ENCODE data around the gene SSB. TPM values are rescaled to one million over a fixed set of nuclear protein-coding genes. Genes with fewer than 3 reads are reported as not detected.

The SSB gene
- total and polyA plus RNA-seq, 2 of the 13 experiments (the other 11 are each of a cell fraction or from before 2014, with no cell fraction given) = 109 to 208 TPM

- Histone ChIP-seq H3K9me3 (ENCODE audit: low read length) (no peaks in the 10 kb centered on the region), H3K27ac (ENCODE audit: extremely low read length, insufficient read depth, low read length) (no peak overlapping the region), H3K9ac (ENCODE audit: insufficient read depth, low read depth, low read length) (no peak overlapping the region), H4K20me1 (ENCODE audit: insufficient read depth, low read length) (no peaks in the 10 kb centered on the region), H3K4me2 (ENCODE audit: low read depth, low read length) (no peak overlapping the region), H3K79me2 (ENCODE audit: insufficient read depth, low read length) (no peaks in the 10 kb centered on the region), H3K4me1 (ENCODE audit: insufficient read depth, low read length) (peaks cover 12% of the 10 kb centered on the region), H3K36me3 (replicated peaks in 1 of 2; ENCODE audit: control insufficient read depth in 1 of 2, insufficient read depth in 2 of 2, low read length in 2 of 2) (no peaks in the 10 kb centered on the region), H3K4me3 (replicated peaks in 1 of 3; ENCODE audit: insufficient read depth in 1 of 3, low read depth in 2 of 3, low read length in 3 of 3) (no peak overlapping the region), H3K27me3 (ENCODE audit: control insufficient read depth in 1 of 2, insufficient read depth in 2 of 2, low read length in 2 of 2) (no peaks in the 10 kb centered on the region), H2AFZ (ENCODE audit: low read length) (no peak overlapping the region)
- 75% methylated on average over 5 of the region's 5 CpGs for WGBS (ENCODE audit: low lambda C conversion rate)
- ATAC-seq (no peak), DNase-seq (ENCODE audit: low spot score) (no peak), FAIRE-seq (no peak)
- in situ Hi-C loops (cut with HindIII; ENCODE audit: extremely low pct_ligation_motif_present, low pct_unique_long_range_greater_than_20kb) = no loop called here
- ChIA-PET CTCF (ENCODE audit: low intra/inter-chr PET ratio, low total read pairs) (interaction anchor here (1.1 kb wide), 1 partner anchor 263 kb away, joined by 3 read pairs; no protein-coding TSS in a partner anchor), POLR2A (interaction anchor here (0.5 to 1.3 kb wide), 5 partner anchors 8 to 96 kb away, joined by 3 to 12 read pairs (median 5); partner anchors contain the start of genes CFAP210, PHOSPHO2, SSB and UBR3)
- intact Hi-C loops (cut with micrococcal nuclease; ENCODE audit: unreplicated experiment) = loop anchor here (2.0 kb wide), 1 partner anchor 262 kb away; no protein-coding TSS in a partner anchor
- BruUV-seq (replicated peaks) = no TSS peak
- TF ChIP-seq POLR2A (IDR thresholded peaks at IDR 0.05; ENCODE audit: insufficient read depth in 1 of 2, low read depth in 2 of 2, low read length in 2 of 2) = no peak
- TF ChIP-seq ARID3A (IDR thresholded peaks at IDR 0.05; ENCODE audit: low read depth, low read length) = no peak
- no peak for TF ChIP-seq CC2D1A (CRISPR knock-in tag; IDR thresholded peaks at IDR 0.05)
- TF ChIP-seq MLLT10 (CRISPR knock-in tag; IDR thresholded peaks at IDR 0.05) = no peak
- TF ChIP-seq SNAI1 (CRISPR knock-in tag; IDR thresholded peaks at IDR 0.05; ENCODE audit: borderline replicate concordance) = no peak
- no peak for TF ChIP-seq THAP9 (CRISPR knock-in tag; IDR thresholded peaks at IDR 0.05; ENCODE audit: borderline replicate concordance)
- TF ChIP-seq ZNF18 (CRISPR knock-in tag; IDR thresholded peaks at IDR 0.05; ENCODE audit: insufficient replicate concordance) = no peak
- no peak for TF ChIP-seq ZNF569 (CRISPR knock-in tag; IDR thresholded peaks at IDR 0.05; ENCODE audit: borderline replicate concordance)
- TF ChIP-seq HDAC1 (CRISPR knock-in tag; IDR thresholded peaks at IDR 0.05) = no peak
- TF ChIP-seq ZNF672 (CRISPR knock-in tag; IDR thresholded peaks at IDR 0.05) = no peak
- no peak for TF ChIP-seq ZBTB2 (CRISPR knock-in tag; IDR thresholded peaks at IDR 0.05; ENCODE audit: low read depth)
- TF ChIP-seq RORA (CRISPR knock-in tag; IDR thresholded peaks at IDR 0.05) = no peak
- no peak for TF ChIP-seq ZNF441 (CRISPR knock-in tag; IDR thresholded peaks at IDR 0.05; ENCODE audit: borderline replicate concordance)
- no peak for TF ChIP-seq ZGPAT (CRISPR knock-in tag; IDR thresholded peaks at IDR 0.05)
- TF ChIP-seq TRIM24 (CRISPR knock-in tag; IDR thresholded peaks at IDR 0.05) = no peak
- no peak for TF ChIP-seq MATR3 (CRISPR knock-in tag; IDR thresholded peaks at IDR 0.05)
These were observed 8.1 kb upstream of the SSB start for GRCh38 chr2:169790581-169790980.

Measured in HepG2 (cell line).